Progenitor cell of endocrine pancreas (in vitro differentiated cells): Measurements from ENCODE around the gene PDHA1. TPM values are rescaled to one million over a fixed set of nuclear protein-coding genes. Genes with fewer than 3 reads are reported as not detected.

Experiments used
- DNase-seq: peaks from one replicate; pipeline ENCODE4 v3.0.0; 2021; ENCODE audit warnings: low spot score; ENCODE audit not compliant: unreplicated experiment
- H3K27ac Mint-ChIP-seq: 2 replicates; pipeline ENCODE4 v1.8.0; 2021; ENCODE audit warnings: mild to moderate bottlenecking, moderate library complexity, mixed read lengths
- H3K27me3 Mint-ChIP-seq: 2 replicates; pipeline ENCODE4 v1.8.0; 2021; ENCODE audit warnings: mixed read lengths
- H3K36me3 Mint-ChIP-seq: 2 replicates; pipeline ENCODE4 v1.8.0; 2022; ENCODE audit warnings: mixed read lengths; ENCODE audit not compliant: insufficient read depth
- H3K4me1 Mint-ChIP-seq: 2 replicates; pipeline ENCODE4 v1.8.0; 2021; ENCODE audit warnings: low read depth, mixed read lengths
- H3K4me3 Mint-ChIP-seq: 2 replicates; pipeline ENCODE4 v1.8.0; 2021; ENCODE audit warnings: low read depth, mild to moderate bottlenecking, moderate library complexity, mixed read lengths
- H3K9me3 Mint-ChIP-seq: 2 replicates; pipeline ENCODE4 v1.8.0; 2021; ENCODE audit warnings: low read depth, mixed read lengths
- total RNA-seq: library from RNA; stranded (reverse); gene quantifications from 2 replicates; pipeline ENCODE4 v1.2.1, GENCODE V29; 2021
- TF ChIP-seq, protein P1 (sequence below): fragments of 200-600 bp; sonication (generic); IDR thresholded peaks from one replicate; pipeline ENCODE4 v1.5.0; 2021; ENCODE audit warnings: antibody characterized with exemption, mild to moderate bottlenecking; ENCODE audit not compliant: unreplicated experiment

PDHA1 gene
- total RNA-seq, 1 donor from 2014 or later = 203 TPM

DNA sequence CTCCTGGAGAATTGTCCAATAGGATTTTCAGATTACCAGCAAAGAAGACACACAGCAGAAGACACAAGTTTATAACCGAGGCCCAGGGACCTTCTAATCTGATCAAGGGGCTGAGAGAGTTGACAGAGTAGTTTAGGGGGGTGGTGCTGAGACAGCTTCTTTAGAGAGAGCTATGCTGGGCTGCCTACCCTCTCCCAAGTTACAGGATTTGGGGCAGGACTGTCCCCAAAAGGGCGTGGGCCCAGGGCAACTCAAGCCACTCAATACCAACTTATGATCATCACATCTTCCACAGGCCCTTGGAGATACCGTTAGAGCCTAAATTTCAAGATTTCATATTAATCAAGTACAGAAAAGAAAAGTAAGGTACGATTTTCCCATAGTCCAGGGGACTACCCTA lies 43.0 kb downstream of the PDHA1 start:
- TF ChIP-seq, protein P1, sequence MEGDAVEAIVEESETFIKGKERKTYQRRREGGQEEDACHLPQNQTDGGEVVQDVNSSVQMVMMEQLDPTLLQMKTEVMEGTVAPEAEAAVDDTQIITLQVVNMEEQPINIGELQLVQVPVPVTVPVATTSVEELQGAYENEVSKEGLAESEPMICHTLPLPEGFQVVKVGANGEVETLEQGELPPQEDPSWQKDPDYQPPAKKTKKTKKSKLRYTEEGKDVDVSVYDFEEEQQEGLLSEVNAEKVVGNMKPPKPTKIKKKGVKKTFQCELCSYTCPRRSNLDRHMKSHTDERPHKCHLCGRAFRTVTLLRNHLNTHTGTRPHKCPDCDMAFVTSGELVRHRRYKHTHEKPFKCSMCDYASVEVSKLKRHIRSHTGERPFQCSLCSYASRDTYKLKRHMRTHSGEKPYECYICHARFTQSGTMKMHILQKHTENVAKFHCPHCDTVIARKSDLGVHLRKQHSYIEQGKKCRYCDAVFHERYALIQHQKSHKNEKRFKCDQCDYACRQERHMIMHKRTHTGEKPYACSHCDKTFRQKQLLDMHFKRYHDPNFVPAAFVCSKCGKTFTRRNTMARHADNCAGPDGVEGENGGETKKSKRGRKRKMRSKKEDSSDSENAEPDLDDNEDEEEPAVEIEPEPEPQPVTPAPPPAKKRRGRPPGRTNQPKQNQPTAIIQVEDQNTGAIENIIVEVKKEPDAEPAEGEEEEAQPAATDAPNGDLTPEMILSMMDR = no peak
- Mint-ChIP-seq H3K9me3 (peaks cover 4% of the 10 kb centered on the region), H3K4me3 (no peak overlapping the region), H3K27ac (no peak overlapping the region), H3K27me3 (no peaks in the 10 kb centered on the region), H3K36me3 (peaks cover 1% of the 10 kb centered on the region), H3K4me1 (no peaks in the 10 kb centered on the region)
- DNase-seq = no peak

DNA sequence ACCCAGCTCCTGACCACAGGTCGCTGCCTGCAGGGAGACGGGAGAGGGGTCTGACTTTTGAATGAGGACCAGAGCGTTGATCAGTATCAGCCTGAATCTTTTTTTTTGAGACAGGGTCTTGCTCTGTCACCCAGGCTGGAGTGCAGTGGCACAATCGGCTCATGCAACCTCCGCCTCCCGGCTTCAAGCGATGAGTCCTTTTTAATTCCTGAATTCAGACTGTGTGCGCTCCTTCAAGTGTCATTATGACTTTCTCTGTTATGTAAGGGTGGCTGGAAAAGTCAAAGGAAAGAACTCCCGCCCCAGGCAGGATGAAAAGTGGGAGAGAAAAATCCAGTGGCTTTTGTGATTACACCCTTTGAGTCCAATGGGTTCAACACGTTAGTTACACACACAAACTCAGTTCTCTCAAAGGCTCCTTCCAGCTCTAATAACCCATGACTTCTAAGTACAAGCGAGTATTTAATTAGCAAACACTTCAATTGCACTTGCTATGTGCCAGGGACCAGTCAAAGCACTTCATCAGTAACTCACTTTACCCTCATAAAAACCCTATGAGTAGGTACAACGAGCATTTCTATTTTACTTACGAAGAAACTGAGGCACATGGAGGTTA lies 44.4 kb downstream of the PDHA1 start:
- no peaks in the 10 kb centered on the region for H3K27me3 Mint-ChIP-seq
- peaks cover 1% of the 10 kb centered on the region for H3K36me3 Mint-ChIP-seq

DNA sequence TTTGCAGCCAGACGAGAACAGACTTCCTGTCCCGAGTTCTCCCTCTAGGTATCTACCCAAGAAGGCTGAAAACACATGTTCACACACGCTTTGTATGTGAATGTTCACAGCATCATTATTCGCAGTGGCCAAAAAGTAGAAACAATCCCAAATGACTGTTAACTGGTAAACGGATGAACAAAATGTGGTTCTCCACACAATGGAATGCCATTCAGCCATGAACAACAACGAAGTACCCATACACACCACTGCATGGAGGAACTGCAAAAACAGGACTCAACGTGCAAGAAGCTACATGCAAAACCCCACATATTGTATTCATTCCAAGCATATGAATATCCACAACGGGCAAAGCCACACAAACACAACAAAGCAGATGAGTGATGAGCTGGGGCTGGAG lies 45.0 kb downstream of the PDHA1 start:
- TF ChIP-seq, protein P1 = no peak
- Mint-ChIP-seq H3K27ac (no peak overlapping the region), H3K27me3 (no peaks in the 10 kb centered on the region), H3K4me1 (no peaks in the 10 kb centered on the region), H3K4me3 (no peak overlapping the region), H3K36me3 (no peaks in the 10 kb centered on the region), H3K9me3 (peaks cover 4% of the 10 kb centered on the region)
- DNase-seq = no peak

More for the DNA sequence above, 44.4 kb downstream of the PDHA1 start:
- H3K4me1 Mint-ChIP-seq = no peaks in the 10 kb centered on the region
- peaks cover 4% of the 10 kb centered on the region for H3K9me3 Mint-ChIP-seq
- TF ChIP-seq, protein P1 = no peak
- H3K4me3 Mint-ChIP-seq = no peak overlapping the region
- no peak overlapping the region for H3K27ac Mint-ChIP-seq
- DNase-seq = no peak

DNA sequence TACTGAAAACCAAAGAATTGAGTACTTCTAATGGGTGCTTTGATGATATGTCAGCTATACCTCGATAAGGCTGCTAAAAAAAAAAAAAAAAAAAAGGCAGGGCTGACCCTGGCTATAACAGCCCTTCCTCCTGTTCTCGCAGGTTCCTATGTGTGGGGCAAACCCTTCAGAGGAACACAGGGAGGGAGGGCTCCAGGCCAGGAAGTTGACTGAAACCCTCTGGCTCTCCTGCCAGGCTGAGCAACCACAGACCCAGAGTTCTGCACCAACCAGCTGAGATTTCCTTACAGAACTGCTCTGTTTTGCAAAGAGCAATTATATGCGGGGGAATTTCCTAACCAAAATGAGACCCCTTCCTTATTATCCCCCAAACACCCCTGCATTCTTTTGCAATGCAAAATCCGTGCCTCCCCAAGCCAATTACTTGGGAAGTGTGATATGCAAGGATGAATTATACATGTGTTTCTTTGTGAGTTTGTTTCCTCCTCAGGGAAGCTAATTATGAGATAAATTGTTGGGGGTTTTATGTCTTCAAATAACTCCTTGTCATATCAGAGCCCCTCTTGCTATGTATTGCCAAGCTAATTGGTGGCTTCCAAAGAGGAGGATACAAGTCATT lies 45.6 kb downstream of the PDHA1 start:
- Mint-ChIP-seq H3K27ac (no peak overlapping the region), H3K36me3 (no peaks in the 10 kb centered on the region), H3K4me3 (no peak overlapping the region), H3K4me1 (no peaks in the 10 kb centered on the region), H3K9me3 (no peaks in the 10 kb centered on the region), H3K27me3 (no peaks in the 10 kb centered on the region)
- TF ChIP-seq, protein P1 = no peak
- DNase-seq = no peak

DNA sequence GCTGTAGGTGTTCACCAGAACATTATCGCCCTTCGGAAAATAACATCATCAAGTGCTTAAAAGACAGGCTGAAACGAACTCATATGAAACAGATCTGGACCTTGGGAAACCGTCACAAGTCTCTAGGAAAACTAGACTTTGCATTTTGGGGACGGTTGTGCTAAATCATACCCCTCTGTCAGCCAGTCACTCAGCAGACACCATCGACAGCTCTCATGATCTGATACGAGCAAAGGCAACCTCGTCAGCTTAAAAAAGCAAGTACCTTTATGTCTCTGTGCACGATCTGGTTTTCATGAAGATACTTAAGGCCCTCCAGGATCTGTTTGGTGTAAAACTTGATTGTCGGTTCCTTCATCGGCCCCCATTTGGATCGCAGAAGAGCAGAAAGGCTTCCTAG lies 48.4 kb downstream of the PDHA1 start:
- Mint-ChIP-seq H3K4me3 (no peak overlapping the region), H3K36me3 (no peaks in the 10 kb centered on the region), H3K27ac (no peak overlapping the region), H3K9me3 (peaks cover 7% of the 10 kb centered on the region), H3K4me1 (no peaks in the 10 kb centered on the region), H3K27me3 (no peaks in the 10 kb centered on the region)
- DNase-seq = no peak
- TF ChIP-seq, protein P1 = no peak
